HG03135 (cell line): Measurements from ENCODE around the gene IL4I1.

Source experiments
- ATAC-seq: cut with Tn5 transposase; IDR thresholded peaks from one replicate; pipeline ENCODE4 v1.9.1; 2021; ENCODE audit warnings: mild to moderate bottlenecking, moderate library complexity; ENCODE audit not compliant: unreplicated experiment

The IL4I1 gene

DNA sequence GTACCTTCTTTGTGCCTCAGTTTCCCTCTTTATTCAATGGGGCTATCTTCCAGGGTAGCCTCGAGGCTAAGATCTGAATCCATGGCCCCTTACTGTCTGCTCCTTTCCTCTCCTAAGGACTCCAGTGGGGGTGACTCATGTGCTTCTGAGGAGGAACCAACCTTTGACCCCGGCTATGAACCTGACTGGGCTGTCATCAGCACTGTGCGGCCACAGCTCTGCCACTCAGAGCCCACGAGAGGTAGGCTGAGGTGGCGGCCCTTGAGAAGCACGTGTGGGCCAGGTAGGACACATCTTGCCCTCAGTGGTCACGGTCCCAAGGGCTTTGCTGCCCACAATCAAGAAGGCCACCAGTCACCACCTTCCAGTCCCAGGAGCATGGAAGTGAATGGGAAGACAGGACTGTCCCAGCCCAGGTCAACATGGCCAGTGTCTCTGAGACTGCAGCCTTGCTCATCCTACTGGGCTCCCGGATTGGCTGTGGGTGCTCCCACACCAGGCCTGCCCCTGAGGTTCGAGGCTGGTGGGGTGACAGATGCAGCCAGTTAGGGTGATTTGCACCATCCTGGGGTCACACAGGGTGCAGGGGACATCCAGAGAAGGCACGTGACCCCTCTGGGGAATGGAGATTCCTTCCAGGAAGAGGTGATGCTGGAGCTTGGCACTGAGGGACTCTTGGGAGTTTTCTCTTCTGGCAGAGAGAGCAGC is 16.4 kb downstream of the IL4I1 start:
- no peak for ATAC-seq

DNA sequence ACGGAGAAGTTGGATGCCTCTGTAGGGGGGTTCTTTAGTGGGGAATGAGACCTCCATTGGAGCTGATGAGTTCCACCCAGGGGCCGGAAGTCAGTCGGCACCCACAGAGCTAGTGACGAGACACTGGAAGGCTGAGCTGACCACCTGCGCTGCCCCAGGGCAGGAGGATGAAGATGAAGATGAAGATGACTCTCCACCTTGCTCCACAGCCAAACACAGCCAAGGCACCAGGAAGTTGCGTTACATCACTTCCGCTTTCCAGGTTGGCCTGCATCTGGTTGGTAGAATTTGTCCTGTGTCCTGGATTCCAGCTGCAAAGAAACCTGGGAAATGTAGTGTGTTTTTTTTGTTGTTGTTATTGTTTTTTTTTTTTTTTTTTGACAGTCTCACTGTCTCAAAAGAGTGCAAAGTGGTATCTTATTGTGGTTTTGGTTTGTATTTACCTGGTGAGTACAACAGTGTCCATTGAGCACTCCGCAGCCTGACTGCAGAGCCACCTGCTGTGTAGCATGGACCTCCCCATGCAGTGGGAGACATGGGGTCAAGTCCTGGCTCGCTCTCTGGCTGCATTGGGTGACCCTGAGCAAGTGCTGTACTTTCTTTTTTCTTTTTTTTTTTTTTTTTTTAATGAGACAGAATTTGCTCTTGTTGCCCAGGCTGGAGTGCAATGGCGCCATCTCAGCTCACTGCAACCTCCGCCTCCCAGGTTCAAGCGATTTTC is 17.3 kb downstream of the IL4I1 start:
- no peak for ATAC-seq

GRCh38 chr19:49878744-49879070 is 18.0 kb downstream of the IL4I1 start:
- ATAC-seq: no peak

- ATAC-seq: peak; percentile 47
These were observed 18.6 kb downstream of the IL4I1 start for GRCh38 chr19:49877879-49878743.

GRCh38 chr19:49877020-49877878 is 19.4 kb downstream of the IL4I1 start, which contains the start of the genes AKT1S1 and TBC1D17:
AKT1S1 (minus strand) TSS chr19:49877355; CDS start chr19:49873295, 4,060 bp downstream.
TBC1D17 (plus strand) TSS chr19:49877702; CDS start chr19:49877724, 22 bp downstream.
- peak; percentile 61 for ATAC-seq

- peak; percentile 41 for ATAC-seq
These were observed 20.2 kb downstream of the IL4I1 start for GRCh38 chr19:49876422-49877019.

DNA sequence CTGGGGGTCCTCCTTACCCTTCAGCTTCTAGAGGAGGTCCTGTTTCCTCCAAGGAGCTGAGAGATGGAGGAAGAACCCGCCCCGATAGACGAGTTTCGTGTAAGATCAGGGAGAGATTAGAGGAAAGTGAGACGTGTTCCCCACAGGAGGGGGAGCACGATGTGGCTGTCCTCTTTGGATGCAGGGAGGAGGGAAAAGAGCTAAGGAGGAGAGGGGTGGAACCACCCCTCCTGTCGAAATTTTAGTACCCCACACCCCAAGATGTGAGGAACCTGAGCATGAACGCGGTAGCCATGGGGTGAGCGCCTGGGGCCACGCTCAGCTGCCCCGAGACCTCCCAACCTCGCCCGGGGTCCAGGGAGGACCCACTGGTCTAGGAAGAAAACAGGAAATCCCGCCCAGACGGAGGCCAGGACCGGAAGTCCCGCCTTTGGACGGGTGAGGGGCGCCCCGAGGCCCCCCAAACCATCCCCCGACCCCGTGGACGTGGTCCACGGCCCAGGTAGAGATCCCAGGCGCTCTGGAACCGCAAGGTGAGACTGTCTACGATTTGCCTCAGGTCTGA is 20.7 kb downstream of the IL4I1 start:
- no peak for ATAC-seq

- no peak for ATAC-seq
These were observed 21.5 kb downstream of the IL4I1 start for GRCh38 chr19:49875177-49875576.

DNA sequence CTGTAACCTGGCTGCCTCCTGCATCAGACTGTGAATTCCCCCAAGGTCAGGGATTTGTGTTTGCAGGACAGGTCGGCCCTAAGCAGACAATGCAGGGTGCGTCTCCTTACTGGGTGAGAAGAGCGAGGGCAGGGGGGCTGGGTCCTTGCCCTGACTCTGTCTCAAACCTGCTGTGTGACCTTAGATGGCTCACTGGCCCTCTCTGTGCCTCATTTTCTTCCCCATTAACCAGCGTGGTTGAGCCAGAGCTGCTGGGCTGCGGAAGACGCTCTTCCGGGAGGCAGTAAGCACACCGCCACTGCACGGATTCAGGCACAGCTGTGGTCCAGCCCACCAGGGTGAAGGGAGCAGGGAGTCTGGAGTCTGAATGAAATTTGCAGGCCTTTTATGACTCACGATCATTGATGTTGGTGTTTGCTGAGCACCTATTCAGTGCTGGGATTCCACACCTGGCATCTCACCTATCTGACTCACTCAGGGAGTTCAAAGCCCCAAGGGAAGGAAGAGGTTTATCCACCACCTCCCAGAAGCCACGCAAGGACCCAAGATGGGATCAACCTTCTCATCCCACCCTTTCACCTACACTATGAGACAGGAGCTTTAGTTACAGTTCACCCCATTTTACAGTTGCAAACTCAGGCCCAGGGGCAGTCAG is 22.1 kb downstream of the IL4I1 start:
- ATAC-seq: no peak

DNA sequence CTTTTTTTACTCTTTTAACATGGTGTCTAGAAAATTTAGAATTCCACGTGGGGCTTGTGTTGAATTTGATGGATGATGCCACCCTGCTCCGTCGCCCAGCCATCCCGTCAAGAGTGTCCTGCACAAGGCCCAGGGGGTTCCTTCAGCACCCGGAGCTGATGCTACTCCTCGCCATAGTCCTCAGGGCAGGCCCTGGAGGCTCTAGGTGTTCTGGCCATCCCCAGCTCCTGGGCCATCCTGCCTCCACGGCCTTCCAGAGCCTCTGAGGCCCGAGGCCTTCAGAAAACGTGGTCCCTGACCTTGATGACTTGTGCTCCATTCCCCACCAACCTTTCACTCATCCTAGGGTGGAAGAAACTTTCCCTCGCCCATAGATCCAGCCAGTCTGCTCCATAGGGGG is 22.9 kb downstream of the IL4I1 start:
- ATAC-seq: no peak

- no peak for ATAC-seq
These were observed 23.6 kb downstream of the IL4I1 start for GRCh38 chr19:49873129-49873521.

DNA sequence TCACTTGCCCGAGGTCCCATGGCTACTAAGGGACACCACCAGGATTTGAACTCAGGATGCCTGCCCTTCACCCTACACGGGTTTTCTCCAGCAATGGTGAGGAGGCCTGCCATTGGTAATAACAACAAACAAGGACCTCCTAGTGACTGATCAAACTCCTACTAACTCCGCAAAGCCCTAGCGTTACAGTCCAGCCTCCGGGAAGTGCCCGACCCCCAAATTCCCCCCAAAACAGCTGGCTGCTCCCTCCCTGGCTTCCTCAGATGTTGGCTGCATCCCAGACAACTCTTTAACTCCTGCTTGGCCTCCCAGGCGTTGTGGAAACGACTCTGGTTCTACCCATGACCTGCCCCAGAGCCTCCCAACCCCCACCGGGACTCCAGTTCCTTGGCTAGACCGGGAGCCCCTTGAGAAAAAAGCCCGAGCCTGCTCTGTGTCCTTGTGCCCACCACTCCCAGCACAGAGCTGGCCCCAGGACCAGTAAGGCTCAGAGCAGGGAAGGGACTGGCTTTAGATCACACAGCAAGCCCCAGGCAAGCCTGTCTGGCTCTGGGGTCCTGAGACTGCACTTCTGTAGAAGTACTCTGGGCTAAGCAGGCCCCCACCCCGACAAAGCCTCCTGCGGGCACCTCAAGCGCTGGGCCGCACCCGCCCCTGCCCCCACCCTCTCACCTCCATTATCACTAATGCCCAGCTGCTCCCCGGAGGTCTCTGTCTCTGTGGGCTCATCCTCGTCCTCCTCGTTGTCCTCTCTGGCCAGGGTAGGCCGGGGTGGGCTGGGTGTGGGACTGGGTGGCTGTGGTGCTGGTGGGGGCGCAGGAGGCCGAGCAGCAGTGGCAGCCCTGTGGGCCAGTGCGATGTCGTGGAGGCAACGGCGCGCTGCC is 24.2 kb downstream of the IL4I1 start:
- ATAC-seq: no peak

DNA sequence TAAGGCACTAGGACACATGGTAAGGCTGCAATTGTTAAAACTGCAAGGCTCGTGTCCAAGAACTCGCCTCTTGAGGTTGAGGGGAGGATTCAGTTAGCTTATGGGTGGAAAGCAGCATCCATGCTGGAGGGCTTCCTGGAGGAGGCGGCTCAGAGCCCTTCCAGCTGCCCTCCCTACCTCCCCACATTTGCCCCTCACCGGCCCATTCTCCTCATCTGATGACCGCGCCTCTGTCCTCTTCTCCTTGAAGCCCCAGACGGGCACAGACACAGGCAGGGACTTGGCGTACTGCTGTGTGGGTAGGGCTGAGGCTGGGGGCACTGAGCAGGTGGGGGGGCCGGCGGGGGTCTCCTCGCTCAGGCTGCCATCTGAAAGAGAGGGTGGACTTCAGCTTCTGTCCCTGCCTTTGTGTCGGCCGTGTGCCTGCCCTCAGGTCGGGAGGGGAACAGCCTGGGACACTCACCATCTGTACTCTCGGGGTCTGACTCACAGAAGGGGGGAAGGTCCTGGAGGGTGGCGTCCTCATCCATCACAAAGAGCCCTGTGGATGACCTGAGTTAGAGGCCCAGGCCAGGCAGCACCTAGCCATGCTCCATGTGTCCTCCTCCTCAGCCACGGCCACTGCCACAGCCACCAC is 25.2 kb downstream of the IL4I1 start:
- ATAC-seq: no peak

DNA sequence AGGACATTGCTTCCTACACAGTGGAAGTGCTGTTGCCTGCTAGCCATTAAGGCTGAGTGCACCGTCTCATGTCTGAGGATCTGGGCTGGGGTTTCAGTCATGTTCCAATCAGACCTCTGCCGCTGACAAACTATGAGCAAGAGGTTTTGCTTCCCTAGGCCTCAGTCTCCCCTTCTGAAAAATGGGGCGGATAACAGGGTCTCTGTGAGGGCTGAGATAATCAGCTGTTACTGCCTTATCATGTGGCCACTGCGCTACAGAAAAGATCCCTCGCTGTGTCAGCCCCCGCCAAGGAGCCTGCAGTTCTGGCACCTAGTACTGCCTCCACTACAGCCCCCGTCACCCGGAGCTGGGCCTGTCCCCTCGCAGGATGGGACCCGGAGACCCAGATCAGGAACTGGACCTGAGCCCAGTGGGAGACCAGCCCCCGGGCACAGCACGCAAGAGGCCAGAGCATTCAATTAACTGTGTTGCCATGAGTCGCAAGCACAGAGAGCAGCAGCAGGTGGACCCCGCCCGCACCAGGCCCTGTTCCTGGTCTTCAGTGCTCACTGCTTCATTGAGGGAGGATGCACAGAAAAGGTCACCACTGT is 26.3 kb downstream of the IL4I1 start:
- ATAC-seq: no peak

DNA sequence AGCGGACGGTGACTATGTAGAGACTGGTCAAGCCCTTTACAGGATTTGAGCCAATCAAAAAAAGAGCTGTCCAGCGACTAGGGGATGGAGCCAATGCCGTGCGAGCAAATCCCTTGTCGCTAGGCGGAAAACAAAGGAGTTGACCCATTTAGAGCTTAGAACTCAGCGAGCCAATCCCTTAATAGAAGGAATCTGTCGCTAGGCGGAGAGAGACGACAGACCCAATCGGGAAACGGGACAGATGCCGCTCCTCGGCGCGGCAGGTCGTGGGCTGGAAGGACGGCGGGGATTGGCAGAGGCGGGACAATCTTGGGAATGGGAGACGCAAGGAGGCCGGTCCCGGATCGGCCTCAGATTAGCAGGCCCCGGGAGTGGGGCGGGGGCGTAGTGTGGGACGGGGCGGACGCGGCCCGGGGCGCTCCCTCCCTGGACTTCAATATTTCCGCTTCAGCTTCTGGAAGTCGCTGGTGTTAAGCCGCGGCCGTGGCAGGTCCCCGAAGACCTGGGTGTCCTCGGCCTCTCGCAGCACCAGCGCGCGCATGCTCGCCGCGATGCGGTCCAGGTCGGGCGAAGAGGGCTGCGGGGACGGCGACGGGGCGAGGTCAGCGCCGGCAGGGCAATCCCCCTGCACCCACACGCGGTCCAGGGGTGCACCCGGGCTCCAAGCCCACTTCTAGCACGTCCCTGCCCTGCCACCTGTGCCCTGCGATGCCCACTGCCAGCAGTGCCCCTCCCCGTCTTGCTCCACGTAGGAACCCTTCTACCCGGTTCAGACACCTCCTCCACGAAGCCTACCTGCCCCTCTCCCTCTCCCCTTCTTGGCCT is 27.0 kb downstream of the IL4I1 start:
- peak; percentile 58 for ATAC-seq

DNA sequence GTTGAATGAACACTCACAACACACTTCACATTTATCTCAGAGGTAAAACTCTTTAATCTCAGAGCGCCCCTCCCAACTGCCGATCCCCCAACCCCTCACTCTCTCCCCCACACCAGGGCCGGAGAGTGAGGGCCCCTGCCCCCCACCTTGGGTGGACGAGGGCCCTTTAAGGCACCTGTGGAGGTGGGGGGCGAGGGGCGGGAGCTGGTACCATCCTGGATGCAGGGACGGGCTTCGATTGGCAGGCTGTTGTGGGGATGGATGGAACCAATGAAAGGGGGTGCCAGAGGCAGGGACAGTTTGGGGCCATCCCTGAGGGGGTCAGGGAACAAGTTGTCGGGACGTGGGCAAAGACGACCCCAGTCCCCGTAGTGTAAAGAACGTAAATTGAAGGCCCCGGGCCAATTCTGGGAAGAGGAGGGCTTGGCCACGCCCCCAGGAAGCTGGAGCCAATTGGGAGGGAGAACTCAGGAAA is 27.6 kb downstream of the IL4I1 start:
- peak; percentile 3 for ATAC-seq
